ENCODE results near the gene GNLY. TPM values are rescaled to one million over a fixed set of nuclear protein-coding genes. Genes with fewer than 3 reads are reported as not detected.
"Not testable (repeated sequence)": the region's sequence is repeated elsewhere in the genome, so short reads cannot be mapped to it uniquely, and the experiment has no call there.

The GNLY gene
- total and polyA plus RNA-seq, 9 donors = 0.46 to 10.8 (median 1.1) TPM

DNA sequence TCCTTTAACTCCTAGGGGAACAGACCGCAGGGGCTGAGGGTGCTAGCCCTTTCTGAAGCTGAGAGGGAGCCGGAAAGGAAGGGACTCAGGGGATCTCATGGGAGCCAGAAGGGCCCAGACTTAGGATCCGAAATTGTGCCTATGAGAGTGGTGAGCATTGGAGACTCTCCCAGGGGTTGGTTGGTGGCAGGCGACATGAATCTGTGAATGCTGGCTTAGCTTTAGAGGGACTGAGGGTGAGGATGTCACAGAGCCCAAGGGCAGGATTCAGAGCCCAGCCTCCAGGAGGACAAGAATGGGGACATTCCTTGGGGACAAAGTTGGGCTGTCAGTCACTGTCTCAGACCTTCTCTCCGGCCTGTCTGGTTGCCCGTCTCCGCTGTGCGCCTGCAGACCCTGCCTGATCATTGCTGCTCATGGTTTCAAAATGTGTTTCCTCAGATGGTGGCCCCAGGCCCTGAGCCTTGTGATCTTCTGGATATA lies 17.5 kb downstream of the GNLY start:
- Histone ChIP-seq H3K4me3 (no peak overlapping the region), H3K27ac (peak overlapping the region; percentile 68 to 83), H3K36me3 (no peaks in the 10 kb centered on the region), H3K27me3 (no peaks in the 10 kb centered on the region), H3K4me1 (ENCODE audit: insufficient read depth) (peaks cover 30% of the 10 kb centered on the region), H3K9me3 (no peaks in the 10 kb centered on the region)
- intact Hi-C loops (cut with DNase I) = loop anchor here in 1 of 4 donors (5.0 kb wide), 1 partner anchor 74 kb away; no protein-coding TSS in a partner anchor
- WGBS, 3 donors = 69 to 77% (median 75%) methylated on average over 8 of the region's 8 CpGs
- no peak for TF ChIP-seq POLR2A (IDR thresholded peaks at IDR 0.05)
- TF ChIP-seq EP300 (IDR thresholded peaks at IDR 0.05) = no peak
- TF ChIP-seq, protein P1, sequence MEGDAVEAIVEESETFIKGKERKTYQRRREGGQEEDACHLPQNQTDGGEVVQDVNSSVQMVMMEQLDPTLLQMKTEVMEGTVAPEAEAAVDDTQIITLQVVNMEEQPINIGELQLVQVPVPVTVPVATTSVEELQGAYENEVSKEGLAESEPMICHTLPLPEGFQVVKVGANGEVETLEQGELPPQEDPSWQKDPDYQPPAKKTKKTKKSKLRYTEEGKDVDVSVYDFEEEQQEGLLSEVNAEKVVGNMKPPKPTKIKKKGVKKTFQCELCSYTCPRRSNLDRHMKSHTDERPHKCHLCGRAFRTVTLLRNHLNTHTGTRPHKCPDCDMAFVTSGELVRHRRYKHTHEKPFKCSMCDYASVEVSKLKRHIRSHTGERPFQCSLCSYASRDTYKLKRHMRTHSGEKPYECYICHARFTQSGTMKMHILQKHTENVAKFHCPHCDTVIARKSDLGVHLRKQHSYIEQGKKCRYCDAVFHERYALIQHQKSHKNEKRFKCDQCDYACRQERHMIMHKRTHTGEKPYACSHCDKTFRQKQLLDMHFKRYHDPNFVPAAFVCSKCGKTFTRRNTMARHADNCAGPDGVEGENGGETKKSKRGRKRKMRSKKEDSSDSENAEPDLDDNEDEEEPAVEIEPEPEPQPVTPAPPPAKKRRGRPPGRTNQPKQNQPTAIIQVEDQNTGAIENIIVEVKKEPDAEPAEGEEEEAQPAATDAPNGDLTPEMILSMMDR (IDR thresholded peaks at IDR 0.05) = no peak
- no peak for DNase-seq

DNA sequence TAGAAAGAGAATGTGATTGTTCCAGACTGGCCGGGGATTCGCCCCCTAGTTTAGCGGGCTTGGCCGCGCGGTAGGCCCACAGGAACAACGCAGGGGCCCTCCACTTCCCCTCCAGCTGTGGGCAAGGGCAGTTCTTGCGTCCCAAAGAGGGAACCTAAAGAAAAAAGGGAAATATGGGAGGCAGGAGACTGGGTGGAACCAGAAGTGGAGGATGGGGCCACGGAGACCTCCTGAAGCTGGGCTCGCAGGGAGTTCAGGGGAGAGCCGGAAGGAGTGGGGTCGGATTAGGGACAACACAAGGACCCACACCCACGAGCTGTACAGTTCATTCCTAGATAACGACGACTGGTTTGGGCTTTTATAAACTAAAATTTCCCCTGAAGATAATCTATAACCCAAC lies 18.2 kb downstream of the GNLY start:
- Histone ChIP-seq H3K36me3 (no peaks in the 10 kb centered on the region), H3K4me3 (no peak overlapping the region), H3K27ac (peak overlapping the region; percentile 4 to 57), H3K9me3 (no peaks in the 10 kb centered on the region), H3K27me3 (no peaks in the 10 kb centered on the region), H3K4me1 (ENCODE audit: insufficient read depth) (peaks cover 29% of the 10 kb centered on the region)
- 74 to 82% (median 75%) methylated on average over 15 of the region's 15 CpGs for WGBS, 3 donors
- intact Hi-C loops (cut with DNase I) = loop anchor here in 1 of 4 donors (5.0 kb wide), 1 partner anchor 75 kb away; no protein-coding TSS in a partner anchor
- TF ChIP-seq EP300 (IDR thresholded peaks at IDR 0.05) (no peak), POLR2A (IDR thresholded peaks at IDR 0.05) (no peak)
- TF ChIP-seq, protein P1 (IDR thresholded peaks at IDR 0.05) = no peak
- no peak for DNase-seq

DNA sequence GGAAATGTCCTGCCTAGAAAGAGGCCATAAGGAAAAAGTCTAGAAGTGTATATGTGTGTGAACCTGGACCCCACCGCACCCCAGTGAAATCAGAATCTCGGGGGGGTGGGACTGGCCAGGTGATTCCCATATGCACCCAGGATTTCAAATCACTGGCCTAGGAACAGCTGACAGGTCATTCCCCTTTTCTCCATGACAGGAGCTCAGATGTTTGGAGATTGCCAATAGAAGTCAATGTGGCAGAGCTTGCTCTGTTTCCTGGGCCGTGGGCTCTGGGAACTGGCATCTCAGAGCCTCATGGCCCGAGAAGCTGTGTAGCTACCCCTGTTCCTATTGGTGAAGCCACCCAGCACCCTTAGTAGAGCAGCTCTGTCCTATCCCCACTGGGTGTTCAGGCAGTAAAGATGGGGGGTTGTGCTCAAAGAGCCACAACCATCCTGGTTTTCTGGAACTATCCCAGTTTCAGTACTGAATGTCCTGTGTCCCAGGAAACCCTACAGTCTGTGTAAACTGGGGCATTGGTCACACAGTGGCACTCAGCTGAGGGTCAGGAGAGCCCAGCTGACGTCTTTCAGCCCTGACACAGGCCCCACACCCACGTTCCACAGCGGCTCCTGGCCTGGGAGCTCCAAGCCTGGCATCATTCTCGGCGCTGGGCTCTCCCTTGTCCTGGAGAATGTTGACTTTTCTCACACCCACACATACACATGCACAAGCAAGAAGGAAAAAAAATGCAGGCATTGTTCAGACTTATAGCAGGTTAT lies 18.9 kb downstream of the GNLY start:
- Histone ChIP-seq H3K36me3 (no peaks in the 10 kb centered on the region), H3K9me3 (no peaks in the 10 kb centered on the region), H3K27ac (peak overlapping the region in 1 of 2 donors; percentile 57), H3K27me3 (no peaks in the 10 kb centered on the region), H3K4me1 (ENCODE audit: insufficient read depth) (peaks cover 28% of the 10 kb centered on the region), H3K4me3 (no peak overlapping the region)
- peak in 1 of 5 donors; percentile 42 for DNase-seq
- intact Hi-C loops (cut with DNase I) = loop anchor here in 1 of 4 donors (5.0 kb wide), 1 partner anchor 76 kb away; no protein-coding TSS in a partner anchor
- 51 to 62% (median 55%) methylated on average over 9 of the region's 9 CpGs for WGBS, 3 donors
- no peak for TF ChIP-seq EP300 (IDR thresholded peaks at IDR 0.05)
- TF ChIP-seq, protein P1 (IDR thresholded peaks at IDR 0.05) = no peak
- no peak for TF ChIP-seq POLR2A (IDR thresholded peaks at IDR 0.05)

DNA sequence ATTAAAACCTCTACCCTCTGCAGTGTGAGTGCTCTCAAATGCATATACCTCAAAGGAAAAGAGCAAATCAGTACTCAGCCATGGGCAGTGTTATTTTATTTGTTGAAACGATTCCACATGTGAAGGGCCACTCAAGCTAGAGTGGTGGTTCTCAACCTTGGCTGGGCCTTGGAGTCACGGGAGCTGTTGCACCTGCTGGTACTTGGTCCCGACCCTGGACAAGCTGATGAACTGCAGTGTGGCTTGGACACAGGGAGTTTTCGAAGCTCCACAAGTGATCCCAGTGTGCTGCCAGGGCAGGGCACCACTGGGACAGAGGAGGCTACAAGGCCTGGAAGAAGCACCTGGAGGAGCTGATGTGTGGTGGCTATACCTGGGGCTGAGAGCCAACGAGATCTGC lies 19.7 kb downstream of the GNLY start:
- H3K9me3 ChIP-seq = no peaks in the 10 kb centered on the region
- intact Hi-C loops (cut with DNase I) = loop anchor here in 1 of 4 donors (5.0 kb wide), 1 partner anchor 77 kb away; no protein-coding TSS in a partner anchor
- H3K4me3 ChIP-seq = no peak overlapping the region
- TF ChIP-seq EP300 (IDR thresholded peaks at IDR 0.05) (no peak), POLR2A (IDR thresholded peaks at IDR 0.05) (no peak)
- TF ChIP-seq, protein P1 (IDR thresholded peaks at IDR 0.05) = no peak
- no peaks in the 10 kb centered on the region for H3K27me3 ChIP-seq
- no peak overlapping the region for H3K27ac ChIP-seq
- no peaks in the 10 kb centered on the region for H3K36me3 ChIP-seq
- 84 to 93% (median 93%) methylated on average over 5 of the region's 5 CpGs for WGBS, 3 donors
- no peak for DNase-seq
- peaks cover 28% of the 10 kb centered on the region for H3K4me1 ChIP-seq (ENCODE audit: insufficient read depth)

DNA sequence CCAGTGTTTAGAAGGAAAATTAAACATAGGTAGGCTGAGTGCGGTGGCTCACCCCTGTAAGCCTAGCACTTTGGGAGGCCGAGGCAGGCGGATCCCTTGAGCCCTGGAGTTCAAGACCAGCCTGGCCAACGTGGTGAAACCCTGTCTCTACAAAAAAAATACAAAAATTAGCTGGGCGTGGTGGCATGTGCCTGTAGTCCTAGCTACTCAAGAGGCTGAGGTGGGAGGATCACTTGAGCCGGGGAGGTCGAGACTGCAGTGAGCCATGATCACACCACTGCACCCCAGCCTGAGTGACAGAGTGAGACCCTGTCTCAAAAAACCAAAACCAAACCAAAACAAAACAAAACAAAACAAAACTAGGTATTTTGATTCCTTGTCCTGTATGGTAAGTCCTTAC lies 20.3 kb downstream of the GNLY start:
- 94 to 97% (median 94%) methylated on average over 7 of the region's 7 CpGs for WGBS, 3 donors
- not testable (repeated sequence) for H3K27ac ChIP-seq, DNase-seq, H3K27me3 ChIP-seq, H3K4me3 ChIP-seq, H3K36me3 ChIP-seq, H3K9me3 ChIP-seq
- intact Hi-C loops (cut with DNase I) = loop anchor here in 1 of 4 donors (5.0 kb wide), 1 partner anchor 77 kb away; no protein-coding TSS in a partner anchor
- peaks cover 33% of the 10 kb centered on the region for H3K4me1 ChIP-seq (ENCODE audit: insufficient read depth)
